ENCODE measurements around the gene COL6A2. TPM values are rescaled to one million over a fixed set of nuclear protein-coding genes. Genes with fewer than 3 reads are reported as not detected.

The COL6A2 gene
- polyA plus RNA-seq, 3 donors: 0.01 TPM; not detected in 2

GRCh38 chr21:46159390-46159789 is 61.5 kb downstream of the COL6A2 start:
- H3K27ac ChIP-seq (ENCODE audit: low read depth in 1 of 2, low read length in 2 of 2): no peak overlapping the region
- peaks cover 0 to 12% of the 10 kb centered on the region in 2 donors for H3K9me3 ChIP-seq (replicated peaks in 1 of 2; ENCODE audit: control insufficient read depth in 1 of 2, insufficient read depth in 1 of 2, low read length in 2 of 2)
- 95% methylated on average over 10 of the region's 12 CpGs for WGBS (ENCODE audit: insufficient coverage)
- no peak for DNase-seq
- H3K4me2 ChIP-seq (replicated peaks; ENCODE audit: extremely low read depth, low read length, poor library complexity, severe bottlenecking): no peak overlapping the region
- Mint-ChIP-seq H3K36me3 (peaks cover 0 to 2% of the 10 kb centered on the region in 2 donors), H3K4me3 (no peak overlapping the region), H3K9me3 (peaks cover 0 to 12% (median 2%) of the 10 kb centered on the region in 7 donors), H3K27ac (peak overlapping the region in 2 of 7 donors; percentile 35 to 64), H3K4me1 (no peaks in the 10 kb centered on the region), H3K27me3 (ENCODE audit: low read depth in 3 of 3) (peaks cover 0 to 5% (median 0%) of the 10 kb centered on the region in 3 donors)
- intact Hi-C loops (cut with micrococcal nuclease): no loop called here
- no peaks in the 10 kb centered on the region for H4K20me1 ChIP-seq (ENCODE audit: insufficient read depth, low read length)
- no peaks in the 10 kb centered on the region for H3K4me1 ChIP-seq (ENCODE audit: control insufficient read depth in 1 of 2, insufficient read depth in 2 of 2, low read length in 2 of 2)
- no peak overlapping the region for H3K4me3 ChIP-seq (replicated peaks in 1 of 3; ENCODE audit: low read depth in 2 of 3, low read length in 3 of 3)
- no peaks in the 10 kb centered on the region for H3K79me2 ChIP-seq (ENCODE audit: insufficient read depth, low read length)
- H2AFZ ChIP-seq (ENCODE audit: insufficient read depth, low read depth, low read length, poor library complexity, severe bottlenecking): no peak overlapping the region
- H3K27me3 ChIP-seq (ENCODE audit: control insufficient read depth in 2 of 2, insufficient read depth in 2 of 2, low read length in 2 of 2): no peaks in the 10 kb centered on the region
- TF ChIP-seq, protein P1, sequence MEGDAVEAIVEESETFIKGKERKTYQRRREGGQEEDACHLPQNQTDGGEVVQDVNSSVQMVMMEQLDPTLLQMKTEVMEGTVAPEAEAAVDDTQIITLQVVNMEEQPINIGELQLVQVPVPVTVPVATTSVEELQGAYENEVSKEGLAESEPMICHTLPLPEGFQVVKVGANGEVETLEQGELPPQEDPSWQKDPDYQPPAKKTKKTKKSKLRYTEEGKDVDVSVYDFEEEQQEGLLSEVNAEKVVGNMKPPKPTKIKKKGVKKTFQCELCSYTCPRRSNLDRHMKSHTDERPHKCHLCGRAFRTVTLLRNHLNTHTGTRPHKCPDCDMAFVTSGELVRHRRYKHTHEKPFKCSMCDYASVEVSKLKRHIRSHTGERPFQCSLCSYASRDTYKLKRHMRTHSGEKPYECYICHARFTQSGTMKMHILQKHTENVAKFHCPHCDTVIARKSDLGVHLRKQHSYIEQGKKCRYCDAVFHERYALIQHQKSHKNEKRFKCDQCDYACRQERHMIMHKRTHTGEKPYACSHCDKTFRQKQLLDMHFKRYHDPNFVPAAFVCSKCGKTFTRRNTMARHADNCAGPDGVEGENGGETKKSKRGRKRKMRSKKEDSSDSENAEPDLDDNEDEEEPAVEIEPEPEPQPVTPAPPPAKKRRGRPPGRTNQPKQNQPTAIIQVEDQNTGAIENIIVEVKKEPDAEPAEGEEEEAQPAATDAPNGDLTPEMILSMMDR (IDR thresholded peaks at IDR 0.05): no peak
- no peaks in the 10 kb centered on the region for H3K36me3 ChIP-seq (replicated peaks in 1 of 2; ENCODE audit: control insufficient read depth in 1 of 2, insufficient read depth in 2 of 2, low read length in 2 of 2)
- H3K9ac ChIP-seq (ENCODE audit: insufficient read depth, low read length, poor library complexity, severe bottlenecking): no peak overlapping the region

DNA sequence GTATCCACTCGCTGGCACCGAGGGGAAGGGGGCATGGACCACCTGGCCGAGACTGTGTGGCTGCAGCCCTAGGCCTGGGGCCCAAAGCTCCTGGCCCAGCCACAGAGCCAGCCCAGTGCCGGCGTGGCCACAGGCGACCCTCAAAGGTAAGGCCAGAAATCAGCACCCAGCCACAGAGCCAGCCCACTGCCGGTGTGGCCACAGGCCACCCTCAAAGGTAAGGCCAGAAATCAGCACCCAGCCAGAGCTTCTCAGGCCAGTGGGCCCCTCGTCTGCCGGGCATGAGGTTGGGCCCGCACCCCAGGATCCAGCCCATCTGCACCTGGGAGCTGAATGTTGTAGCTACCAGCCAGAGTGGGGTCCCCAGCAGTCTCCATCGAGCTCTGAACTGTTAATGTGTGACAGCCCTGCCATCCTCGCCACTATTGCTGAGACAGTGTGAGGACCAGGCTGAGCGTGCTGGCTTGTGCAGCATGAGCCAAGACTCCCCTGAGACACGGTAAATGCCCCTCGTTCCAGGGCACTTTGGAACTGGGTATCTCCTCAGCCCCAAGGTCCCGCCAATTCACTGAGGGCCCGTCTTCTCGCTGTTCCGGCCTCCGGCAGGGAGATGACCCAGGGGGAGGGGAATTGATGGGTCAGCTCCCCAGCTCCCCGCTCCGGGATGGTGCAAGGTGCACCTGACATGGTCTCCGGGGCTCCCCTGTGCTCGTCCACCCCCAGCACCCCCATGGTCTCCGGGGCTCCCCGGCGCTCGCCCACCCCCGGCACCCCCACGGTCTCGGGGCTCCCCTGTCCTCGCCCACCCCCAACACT is 62.1 kb downstream of the COL6A2 start:
- intact Hi-C loops (cut with micrococcal nuclease): no loop called here
- peaks cover 0 to 12% of the 10 kb centered on the region in 2 donors for H3K9me3 ChIP-seq (replicated peaks in 1 of 2; ENCODE audit: control insufficient read depth in 1 of 2, insufficient read depth in 1 of 2, low read length in 2 of 2)
- H3K36me3 Mint-ChIP-seq: peaks cover 0 to 2% of the 10 kb centered on the region in 2 donors
- peaks cover 0 to 8% (median 2%) of the 10 kb centered on the region in 3 donors for H3K27me3 Mint-ChIP-seq (ENCODE audit: low read depth in 3 of 3)
- no peak overlapping the region for H3K4me3 ChIP-seq (replicated peaks in 1 of 3; ENCODE audit: low read depth in 2 of 3, low read length in 3 of 3)
- H3K9me3 Mint-ChIP-seq: peaks cover 0 to 12% (median 2%) of the 10 kb centered on the region in 7 donors
- H3K79me2 ChIP-seq (ENCODE audit: insufficient read depth, low read length): no peaks in the 10 kb centered on the region
- no peak overlapping the region for H3K27ac ChIP-seq (ENCODE audit: low read depth in 1 of 2, low read length in 2 of 2)
- H3K4me1 ChIP-seq (ENCODE audit: control insufficient read depth in 1 of 2, insufficient read depth in 2 of 2, low read length in 2 of 2): no peaks in the 10 kb centered on the region
- TF ChIP-seq, protein P1 (IDR thresholded peaks at IDR 0.05): no peak
- WGBS (ENCODE audit: insufficient coverage): 97% methylated on average over 24 of the region's 32 CpGs
- no peaks in the 10 kb centered on the region for H4K20me1 ChIP-seq (ENCODE audit: insufficient read depth, low read length)
- H3K9ac ChIP-seq (ENCODE audit: insufficient read depth, low read length, poor library complexity, severe bottlenecking): no peak overlapping the region
- no peaks in the 10 kb centered on the region for H3K36me3 ChIP-seq (replicated peaks in 1 of 2; ENCODE audit: control insufficient read depth in 1 of 2, insufficient read depth in 2 of 2, low read length in 2 of 2)
- no peak overlapping the region for H2AFZ ChIP-seq (ENCODE audit: insufficient read depth, low read depth, low read length, poor library complexity, severe bottlenecking)
- H3K27ac Mint-ChIP-seq: peak overlapping the region in 1 of 7 donors; percentile 64
- no peak for DNase-seq
- no peaks in the 10 kb centered on the region for H3K4me1 Mint-ChIP-seq
- H3K27me3 ChIP-seq (ENCODE audit: control insufficient read depth in 2 of 2, insufficient read depth in 2 of 2, low read length in 2 of 2): no peaks in the 10 kb centered on the region
- no peak overlapping the region for H3K4me3 Mint-ChIP-seq
- H3K4me2 ChIP-seq (replicated peaks; ENCODE audit: extremely low read depth, low read length, poor library complexity, severe bottlenecking): no peak overlapping the region

Measured in CD14-positive monocyte (primary cell).